Measurements from ENCODE around the gene NECAB3.
A peak's percentile ranks its signal among the peaks of the same experiment; 100 is the strongest.

The NECAB3 gene

GRCh38 chr20:33677991-33678702 lies 3.9 kb upstream of the NECAB3 start:
- DNase-seq (ENCODE audit: low read depth, low spot score): no peak

GRCh38 chr20:33676652-33677645 lies 2.7 kb upstream of the NECAB3 start:
- no peak for DNase-seq (ENCODE audit: low read depth, low spot score)

GRCh38 chr20:33676121-33676520 lies 1.9 kb upstream of the NECAB3 start:
- DNase-seq (ENCODE audit: low read depth, low spot score): no peak

DNA sequence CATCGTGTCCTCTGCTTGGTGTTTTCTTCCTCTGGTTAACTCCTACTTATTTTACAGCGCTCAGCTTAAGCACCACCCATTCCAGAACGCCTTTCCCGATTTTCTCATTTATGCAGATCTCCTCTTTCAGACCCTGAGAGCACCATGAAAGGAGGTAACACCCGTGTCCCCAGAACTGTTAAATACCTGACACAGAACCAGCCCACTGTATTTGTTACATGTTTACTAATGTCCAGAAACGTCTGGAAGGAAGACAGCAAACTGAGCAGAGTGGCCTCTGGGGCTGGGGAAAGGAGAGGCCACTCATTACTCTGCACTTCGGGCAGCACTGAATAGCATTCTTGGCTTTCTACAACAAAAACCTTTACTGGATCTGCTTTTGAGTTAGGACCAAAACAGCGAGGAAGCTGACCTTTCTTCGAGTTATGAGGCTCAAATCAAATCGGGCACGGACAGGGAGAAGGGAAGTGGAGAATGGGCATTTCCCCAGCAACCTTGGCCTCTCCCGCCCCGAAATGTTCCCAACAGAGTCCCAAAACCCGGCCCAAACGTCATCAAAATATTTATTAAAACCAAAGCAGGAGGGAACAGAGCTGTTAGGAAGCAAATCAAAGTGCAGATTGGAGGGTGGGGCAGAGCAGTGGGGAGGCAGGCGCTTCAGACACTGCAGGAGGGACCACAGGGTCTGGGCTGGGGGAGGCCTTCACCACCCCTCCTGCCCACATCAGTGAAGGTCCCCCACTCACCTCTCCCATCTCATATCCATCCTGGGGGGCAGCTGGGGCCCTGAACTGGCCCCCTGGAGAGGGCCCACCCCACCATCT lies 1.1 kb upstream of the NECAB3 start:
- DNase-seq (ENCODE audit: low read depth, low spot score): no peak

- DNase-seq (ENCODE audit: low read depth, low spot score): no peak
Observed at GRCh38 chr20:33673410-33674293, 576 bp downstream of the NECAB3 start.

GRCh38 chr20:33673114-33673409 lies 1.2 kb downstream of the NECAB3 start:
- DNase-seq (ENCODE audit: low read depth, low spot score): no peak

DNA sequence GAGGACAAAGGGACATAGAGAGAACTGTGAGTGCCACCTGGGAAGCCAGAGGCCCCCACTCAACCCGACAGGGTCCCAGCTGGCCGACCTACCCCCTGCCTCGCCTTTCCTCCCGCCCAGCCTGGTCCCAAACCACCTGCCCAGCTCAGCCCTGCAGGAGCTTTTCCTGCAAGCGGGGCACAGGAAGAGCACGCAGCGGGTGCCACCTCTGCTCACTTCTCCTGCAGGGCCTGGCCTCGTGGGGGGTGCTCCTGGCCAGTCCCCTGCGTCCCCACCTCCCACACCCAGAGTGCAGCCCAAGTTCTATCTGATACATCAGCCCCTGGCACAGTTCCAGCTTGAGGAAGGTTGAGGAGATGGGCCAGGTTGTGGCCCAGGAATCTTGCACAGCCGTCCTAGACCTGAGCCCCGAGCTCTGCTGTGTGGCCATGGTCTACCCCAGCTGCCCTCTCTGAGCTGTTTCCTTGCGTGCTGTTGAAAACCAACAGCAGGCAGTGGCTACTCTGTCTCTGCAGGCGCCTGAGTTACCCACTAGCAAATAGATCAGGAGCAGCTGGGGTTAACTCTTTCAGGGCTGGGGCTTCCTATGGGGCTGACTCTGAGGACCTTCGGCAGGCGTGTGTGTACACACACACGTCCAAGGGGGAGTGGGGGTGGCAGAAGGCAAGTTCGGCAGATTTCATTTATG lies 1.7 kb downstream of the NECAB3 start:
- no peak for DNase-seq (ENCODE audit: low read depth, low spot score)

DNA sequence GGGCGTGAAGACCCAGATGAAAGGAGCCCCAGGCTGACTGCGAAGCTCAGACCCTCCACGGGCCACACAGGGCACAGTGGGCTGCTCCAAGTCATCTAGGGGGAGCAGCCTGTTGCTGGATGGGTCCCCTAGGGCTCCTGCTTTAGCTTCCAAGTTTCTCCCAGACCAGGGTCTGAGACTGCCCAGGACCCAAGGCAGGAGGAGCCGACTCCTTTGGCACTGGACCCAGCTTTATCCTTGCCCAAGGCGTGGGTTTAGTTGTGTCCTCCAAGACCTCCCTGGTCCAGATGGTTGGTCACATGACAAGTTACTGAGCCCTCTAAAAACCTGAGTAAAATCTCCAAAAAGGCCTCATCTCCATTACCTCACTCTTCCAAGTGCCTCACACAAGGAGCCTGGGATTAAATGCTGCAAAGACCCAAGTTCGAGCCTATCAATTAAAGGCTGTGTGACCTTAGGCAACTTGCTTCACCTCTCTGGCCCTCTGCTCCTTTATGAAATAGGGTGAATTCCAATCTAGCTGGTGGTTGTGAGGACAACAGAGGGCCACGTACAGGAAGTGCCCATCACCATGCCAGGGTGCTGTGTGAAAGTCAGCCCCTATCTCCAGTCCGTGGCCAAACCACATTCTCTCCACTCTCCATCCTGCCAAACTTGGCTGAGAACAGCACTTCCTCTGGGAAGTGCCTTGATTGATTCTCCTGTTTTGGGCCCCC lies 2.5 kb downstream of the NECAB3 start:
- no peak for DNase-seq (ENCODE audit: low read depth, low spot score)

DNA sequence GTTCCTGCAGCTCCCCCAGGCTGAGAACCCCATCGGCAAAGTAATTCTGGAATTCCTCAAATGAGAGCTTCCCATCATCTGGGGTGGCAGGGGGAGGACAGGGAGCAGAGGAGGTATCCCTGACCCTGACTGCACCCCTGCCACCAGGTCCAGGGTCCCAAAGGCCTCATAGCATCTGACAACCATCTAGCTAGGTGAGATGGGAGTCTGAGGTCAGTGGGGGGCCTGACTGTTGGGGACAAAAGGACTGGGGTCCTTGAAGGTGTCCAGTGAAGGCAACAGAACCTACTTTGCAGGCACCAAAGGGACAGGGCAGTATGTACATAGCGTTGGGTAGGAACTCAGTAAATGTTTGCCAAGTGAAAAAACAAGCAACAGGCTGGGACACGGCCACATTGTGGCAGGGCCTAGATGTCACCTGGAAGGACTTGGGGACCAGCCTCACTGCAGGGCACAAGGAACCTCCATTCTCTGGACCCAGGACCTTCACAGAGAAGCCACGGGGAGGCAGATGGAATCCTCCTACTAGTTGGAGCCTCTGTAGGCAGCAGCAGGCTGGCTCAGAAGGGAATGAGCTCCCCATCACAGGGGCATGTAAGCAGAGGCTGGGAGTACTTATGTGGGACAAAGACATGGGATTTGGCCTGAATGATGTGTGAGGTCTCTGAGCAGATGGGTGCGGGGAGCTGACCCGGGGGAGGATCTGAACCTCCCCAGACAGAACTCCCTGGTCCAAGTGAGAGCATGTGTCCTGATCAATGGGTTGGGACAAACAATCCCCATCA lies 3.3 kb downstream of the NECAB3 start:
- DNase-seq (ENCODE audit: low read depth, low spot score): no peak

- DNase-seq (ENCODE audit: low read depth, low spot score): no peak
Observed at GRCh38 chr20:33669873-33670640, 4.2 kb downstream of the NECAB3 start.

- no peak for DNase-seq (ENCODE audit: low read depth, low spot score)
Observed at GRCh38 chr20:33669224-33669623, 5.0 kb downstream of the NECAB3 start.

GRCh38 chr20:33668466-33669155 lies 5.6 kb downstream of the NECAB3 start:
- no peak for DNase-seq (ENCODE audit: low read depth, low spot score)

DNA sequence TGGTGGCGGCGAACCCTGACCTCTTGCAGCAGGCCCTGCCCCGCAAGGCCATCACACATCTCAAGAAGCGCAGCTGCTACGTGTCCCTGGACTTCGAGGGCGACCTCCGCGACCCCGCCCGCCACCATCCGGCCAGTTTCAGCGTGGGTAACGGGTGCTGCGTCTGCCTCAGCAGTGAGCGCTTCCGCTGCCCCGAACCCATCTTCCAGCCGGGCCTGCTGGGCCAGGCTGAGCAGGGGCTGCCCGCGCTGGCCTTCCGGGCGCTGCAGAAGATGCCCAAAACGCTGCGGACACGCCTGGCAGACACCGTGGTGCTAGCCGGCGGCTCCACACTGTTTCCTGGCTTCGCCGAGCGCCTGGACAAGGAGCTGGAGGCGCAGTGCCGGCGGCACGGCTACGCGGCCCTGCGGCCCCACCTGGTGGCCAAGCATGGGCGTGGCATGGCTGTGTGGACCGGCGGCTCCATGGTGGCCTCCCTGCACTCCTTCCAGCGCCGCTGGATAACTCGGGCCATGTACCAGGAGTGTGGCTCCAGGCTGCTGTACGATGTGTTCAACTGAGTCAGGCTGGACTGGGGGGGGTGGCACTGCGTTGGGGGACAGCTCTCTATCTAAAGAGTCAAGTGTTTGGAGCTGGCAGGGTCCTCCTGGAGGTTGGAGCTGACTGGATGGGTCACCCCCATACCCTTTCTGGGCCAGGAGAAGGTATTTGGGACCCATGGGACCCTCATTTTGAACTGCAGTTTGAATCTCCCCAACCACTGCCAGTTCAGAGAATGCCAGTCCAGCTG lies 6.4 kb downstream of the NECAB3 start:
- peak; percentile 29 for DNase-seq (ENCODE audit: low read depth, low spot score)

DNA sequence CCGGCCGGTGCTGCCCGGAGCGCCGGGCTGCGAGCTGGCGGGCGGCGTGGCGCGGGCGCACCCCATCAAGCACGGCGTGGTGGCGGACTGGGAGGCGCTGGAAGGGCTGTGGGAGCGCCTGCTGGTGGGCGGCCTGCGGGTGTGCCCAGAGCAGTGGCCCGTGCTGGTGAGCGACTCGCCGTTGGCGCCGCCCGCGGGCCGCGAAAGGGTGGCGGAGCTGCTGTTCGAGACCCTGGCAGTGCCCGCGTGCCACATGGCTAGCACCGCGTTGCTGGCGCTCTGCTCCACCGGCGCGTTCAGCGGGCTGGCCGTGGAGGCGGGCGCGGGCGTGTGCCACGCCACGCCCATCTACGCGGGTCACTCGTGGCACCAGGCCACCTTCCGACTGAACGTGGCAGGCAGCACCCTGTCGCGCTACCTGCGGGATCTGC lies 7.0 kb downstream of the NECAB3 start:
- no peak for DNase-seq (ENCODE audit: low read depth, low spot score)

DNA sequence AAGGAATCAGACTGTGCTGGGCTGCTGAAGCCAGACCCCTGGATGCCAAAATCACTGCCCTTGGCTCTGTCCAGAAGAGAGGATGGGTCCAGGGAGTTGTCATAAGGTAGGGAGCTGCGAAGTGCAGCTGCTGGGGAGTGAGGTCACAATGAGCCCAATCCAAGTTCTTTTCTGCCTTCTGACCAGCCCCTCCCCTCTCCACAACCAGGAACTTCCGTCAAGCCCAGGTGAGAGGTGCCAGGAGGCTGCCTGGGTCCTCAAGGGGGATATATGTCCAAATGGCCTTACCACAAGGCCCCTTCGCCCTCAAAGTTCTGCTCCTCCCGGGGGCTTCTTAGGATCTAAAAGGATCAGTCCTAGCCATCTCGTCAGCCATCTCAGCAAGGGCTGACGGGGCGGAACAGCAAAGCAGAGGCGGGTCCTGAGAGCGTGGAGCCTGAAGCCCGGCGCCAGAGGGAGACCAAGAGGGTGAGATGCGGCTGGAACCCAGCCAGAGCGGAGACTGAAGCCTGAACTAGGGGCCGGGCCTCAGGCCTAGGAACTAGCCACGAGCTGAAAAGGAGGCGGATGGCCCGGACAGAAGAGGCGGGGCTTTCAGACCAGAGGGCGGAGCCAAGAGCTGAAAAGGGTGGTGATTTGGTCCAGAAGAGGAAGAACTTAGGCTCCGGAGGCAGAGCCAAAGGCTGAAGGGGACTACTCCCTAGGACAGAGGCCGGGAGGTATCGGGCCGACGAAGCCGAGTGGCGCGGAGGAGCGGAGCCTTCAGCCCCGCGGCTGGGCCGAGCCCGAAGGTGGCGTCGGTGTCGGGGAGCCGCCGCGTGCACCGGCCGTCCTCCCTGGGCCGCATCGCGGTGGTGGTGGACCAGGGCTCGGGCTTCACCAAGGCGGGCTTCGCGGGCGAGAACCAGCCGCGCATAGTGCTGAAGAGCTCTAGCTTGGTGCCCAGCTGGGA lies 7.7 kb downstream of the NECAB3 start, which contains the start of gene ACTL10:
ACTL10 (plus strand) TSS at position 651 of the 952 bp plus-strand sequence. CDS start 555 bp downstream, outside the sequence.
- peak; percentile 63 for DNase-seq (ENCODE audit: low read depth, low spot score)
